Fibroblast of skin of right biceps (primary cell): ENCODE results near the gene MEDAG.

Source experiments
- DNase-seq: peaks from one replicate; pipeline ENCODE4 v3.0.0-alpha.2; 2013

Gene MEDAG

DNA sequence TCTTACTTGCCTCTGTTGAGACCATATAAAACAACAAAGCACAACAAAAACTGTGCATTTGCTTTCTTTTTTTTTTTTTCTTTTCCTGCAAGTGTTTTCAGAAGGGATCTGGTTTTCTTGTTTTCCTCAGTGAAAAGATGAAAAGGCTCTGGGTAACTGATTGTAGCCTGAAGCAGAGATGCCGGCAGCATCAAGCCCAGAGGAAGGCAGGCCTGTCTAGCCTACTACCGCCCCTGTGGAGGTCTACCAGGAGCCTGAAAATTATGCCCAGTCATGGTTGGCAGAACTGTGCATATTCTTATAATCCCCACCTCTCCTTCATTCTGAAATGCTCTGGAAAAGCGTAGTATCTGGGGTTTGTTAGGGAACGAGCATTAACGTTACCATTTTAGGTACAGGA lies 32.6 kb upstream of the MEDAG start:
- DNase-seq: no peak

DNA sequence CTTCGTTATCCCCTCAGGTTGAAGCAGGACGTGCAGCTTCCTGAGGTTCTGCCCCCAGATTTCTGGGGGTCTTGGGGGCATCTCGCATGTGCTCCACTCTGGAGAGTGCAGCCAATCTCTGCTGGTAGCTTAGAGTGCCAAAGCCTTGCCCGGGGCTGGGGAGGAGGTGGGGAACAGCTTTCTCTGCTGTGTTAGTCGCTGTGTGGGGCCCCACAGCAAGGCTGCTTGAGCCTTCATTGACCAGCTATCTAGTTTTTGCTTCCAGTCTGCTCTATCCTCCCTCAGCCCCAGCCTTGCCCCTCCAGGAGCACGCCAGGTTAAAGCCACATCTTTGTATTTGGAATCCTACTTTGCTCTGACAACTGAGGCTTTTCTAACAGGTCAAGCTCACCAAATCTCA lies 32.0 kb upstream of the MEDAG start:
- DNase-seq: no peak

DNA sequence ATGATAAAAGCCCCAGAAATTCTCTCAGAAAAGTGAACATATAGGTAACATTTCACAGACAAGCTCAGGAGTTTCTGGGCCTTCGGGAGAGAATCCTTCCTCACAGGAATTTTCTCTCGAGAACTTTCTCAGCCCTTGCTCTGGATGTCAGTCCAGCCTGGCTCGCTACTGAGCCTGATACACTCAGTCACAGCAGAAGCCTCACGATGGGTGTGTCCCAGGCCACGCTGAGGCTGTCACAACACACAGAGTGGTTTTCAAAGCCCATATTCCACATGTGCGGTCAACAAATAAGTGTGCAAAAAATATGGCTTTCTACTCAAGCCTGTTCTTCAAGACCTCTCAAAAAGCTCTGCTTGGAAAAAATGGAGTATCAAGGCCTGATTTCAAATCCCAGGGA lies 31.5 kb upstream of the MEDAG start:
- no peak for DNase-seq

DNA sequence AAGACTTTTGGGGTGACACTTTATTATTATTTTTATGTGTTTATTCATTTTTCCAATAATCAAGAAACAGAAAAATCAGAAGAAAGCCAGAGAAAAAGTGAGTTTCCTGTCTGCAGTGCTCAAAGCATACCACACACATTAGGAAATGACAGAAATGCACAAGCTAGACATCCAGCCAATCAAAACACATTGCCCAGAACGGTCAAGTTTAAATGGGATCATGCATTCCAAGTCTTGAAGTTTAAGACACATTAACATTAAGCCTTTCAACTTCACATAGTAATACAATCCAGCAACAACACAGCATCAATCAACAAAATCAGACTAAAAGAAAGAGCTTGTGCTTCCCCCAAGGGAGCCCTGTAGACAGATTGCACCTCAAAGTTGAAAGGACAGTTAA lies 28.7 kb upstream of the MEDAG start:
- DNase-seq: peak; percentile 85

DNA sequence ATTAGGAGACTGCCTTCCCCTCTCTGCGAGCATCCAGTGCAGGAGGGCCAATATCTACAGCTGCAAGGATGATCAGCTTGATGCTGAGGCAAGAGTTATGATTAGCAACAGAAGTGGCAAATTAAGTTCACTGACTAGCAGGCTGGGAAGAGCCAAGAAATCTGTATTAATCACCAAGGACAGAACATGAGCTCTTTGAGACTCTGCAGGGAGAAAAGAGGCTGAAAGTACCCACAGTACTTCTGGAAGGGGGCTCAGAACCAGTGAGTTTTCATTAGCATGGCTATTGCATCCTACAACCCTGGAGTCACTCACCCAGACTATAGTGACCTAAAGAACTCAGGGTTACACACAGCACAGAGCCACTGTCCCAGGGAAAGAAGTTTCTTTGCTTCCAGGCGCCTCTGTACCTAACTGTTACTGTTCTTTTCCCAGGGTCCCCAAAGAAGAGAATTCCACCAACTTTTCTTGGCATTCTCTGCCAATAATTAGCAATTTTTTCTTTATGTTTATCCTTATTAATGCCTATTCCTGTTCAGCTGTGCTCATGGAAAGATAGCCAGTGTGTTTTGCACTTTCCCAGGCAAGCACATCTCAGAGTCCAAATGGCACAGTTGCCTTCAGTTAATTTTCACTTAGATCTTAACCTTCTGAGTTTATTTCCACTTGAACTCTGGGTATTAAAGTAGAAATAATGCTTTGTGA lies 25.8 kb upstream of the MEDAG start:
- DNase-seq: peak; percentile 58

DNA sequence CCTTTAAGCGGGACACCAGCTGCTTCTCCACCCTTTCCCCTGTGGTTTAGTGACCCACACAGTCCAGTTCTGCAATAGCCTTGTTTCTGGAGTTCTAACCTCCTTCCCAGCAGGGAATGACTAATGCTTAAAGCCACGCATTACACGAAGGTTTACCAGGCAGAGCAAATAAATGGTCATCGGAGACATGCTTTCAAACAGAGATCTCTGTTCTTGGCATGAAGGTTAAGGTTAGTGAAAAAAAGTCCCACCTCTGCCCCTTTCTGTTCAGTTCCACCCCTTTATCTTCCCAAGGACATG lies 25.3 kb upstream of the MEDAG start:
- peak; percentile 85 for DNase-seq

DNA sequence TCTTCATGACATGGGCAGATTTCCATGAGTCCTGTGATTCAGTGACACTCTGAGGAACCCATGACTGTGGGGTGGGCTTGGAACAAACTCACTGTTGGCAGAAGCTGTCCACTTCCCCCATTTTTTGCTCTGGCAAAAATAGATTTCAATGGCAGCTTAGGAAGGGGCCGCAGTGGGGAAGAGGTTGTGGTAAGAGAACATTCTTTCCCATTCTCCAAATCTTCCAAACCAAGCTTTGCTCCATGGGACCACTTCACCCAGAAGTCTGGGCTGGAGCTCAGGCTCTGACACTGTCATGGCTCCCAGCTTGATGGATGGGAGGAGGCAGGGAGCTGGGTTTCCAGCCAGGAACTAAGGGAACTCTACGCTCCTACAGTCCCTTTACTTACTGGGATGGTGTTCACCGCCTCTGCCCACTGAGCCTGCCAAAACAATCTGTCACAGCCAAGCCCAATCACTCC lies 24.9 kb upstream of the MEDAG start:
- no peak for DNase-seq

DNA sequence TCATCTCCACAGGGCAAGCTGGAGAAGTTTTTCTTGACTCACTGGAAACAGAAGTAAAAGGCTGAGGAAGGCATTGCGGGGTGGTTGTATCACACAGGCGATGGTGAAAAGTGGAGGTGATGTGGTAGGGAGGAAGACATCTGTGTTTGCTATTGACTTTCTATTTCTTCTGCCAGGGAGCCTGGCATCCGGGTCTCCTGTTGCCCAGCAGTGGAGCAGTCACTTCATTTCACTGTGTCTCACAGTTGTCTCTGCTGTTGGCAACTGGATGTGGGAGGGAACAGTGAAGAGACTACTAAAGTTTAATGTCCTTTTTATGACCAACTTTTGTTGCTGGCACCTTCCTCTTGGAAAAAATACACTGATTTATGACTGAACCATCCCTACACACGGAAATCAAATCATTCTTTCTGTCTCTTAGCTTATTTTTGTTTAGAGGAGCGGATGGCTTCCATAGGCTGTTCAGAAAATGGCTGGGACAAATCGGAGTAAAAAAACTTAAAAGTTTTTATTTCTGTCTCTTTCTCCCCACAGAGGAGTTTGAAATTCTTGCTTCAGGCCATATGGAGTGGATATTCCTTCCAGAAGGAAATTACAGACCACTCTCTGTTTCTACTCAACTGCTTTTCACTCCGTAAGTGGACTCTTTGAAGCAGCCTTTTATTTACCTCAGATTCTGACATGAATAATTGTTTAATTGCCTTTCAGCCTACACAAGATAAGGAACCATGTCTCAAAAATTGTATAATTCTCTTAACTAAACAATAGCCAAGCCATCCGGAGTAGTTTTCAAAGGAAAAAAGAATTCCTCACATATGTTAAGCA lies 23.8 kb upstream of the MEDAG start:
- DNase-seq: no peak

DNA sequence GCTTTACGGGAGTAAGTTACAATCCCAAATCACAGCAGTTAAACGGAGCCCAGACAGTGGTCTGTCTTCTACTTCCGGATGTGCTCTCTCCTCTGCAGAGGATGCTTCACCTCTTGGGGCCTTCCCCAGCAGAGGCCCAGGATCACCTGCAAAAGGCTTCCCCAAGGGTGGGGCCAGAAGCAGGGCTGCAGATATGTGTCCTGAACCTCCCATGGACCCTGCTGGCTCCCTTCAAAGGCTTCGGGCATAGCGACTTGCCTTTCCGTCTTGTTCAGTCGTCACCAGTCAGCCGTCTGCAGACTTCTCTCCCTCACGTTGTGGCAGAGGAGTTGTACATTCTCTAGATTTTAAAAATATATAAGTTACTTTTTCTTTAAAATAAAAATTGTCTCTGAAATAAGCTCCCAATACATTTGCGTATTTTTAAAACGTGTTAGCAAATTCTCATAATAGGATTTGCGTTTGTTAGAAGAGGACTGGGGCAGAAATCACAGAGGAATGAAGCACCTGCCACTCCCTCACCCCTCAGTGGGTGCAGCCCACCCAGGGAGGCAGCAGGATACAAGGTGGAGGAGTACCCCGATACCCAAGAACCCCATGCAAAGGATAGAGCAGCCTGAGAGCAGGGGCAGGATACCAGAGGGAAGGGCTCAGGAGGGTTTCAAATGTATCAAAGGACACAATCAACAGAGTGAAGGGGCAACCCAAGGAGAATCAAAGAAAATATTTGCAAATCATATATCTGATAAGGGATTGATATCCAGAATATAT lies 22.9 kb upstream of the MEDAG start:
- DNase-seq: no peak

DNA sequence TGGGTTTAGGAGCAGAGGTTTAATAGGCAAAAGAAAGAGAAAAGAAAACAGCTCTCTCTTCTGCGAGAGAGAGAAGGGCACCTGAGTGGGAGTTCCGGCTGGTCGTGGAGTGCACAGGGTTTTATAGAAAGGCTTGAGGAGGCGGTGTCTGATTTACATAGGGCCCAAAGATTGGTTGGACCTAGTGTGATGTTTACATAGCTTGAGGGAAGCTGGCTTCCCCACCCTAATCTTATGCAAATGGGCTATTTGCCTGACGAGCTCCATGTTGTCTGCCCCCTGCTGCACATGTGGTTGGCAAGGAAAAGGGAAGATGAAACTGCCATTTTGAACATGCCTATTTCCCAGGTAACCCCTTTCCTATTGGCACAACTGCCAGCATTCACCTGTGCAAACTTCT lies 21.5 kb upstream of the MEDAG start:
- DNase-seq: no peak

DNA sequence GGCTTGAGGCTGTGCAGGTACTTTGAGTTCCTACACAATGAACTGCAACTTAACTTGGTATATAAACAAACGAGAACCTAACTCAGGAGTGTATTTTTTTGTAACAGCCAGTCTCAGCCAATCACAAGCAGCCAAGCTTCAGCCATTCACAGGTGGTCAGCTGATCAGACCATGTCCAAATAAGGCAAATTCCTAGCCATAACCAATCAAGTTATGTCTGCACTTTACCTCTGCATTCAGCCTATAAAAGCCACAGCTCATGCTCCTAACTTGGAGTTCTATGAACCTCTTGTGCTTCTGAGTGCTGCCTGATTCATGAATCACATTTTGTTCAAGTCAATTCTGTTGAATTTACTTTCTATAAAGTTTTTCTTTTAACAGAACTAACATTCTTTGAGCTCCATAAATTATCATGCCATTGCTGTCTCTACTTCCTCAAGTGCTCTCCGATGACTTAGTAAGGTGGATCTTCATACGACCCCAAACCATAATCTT lies 16.8 kb upstream of the MEDAG start:
- no peak for DNase-seq

DNA sequence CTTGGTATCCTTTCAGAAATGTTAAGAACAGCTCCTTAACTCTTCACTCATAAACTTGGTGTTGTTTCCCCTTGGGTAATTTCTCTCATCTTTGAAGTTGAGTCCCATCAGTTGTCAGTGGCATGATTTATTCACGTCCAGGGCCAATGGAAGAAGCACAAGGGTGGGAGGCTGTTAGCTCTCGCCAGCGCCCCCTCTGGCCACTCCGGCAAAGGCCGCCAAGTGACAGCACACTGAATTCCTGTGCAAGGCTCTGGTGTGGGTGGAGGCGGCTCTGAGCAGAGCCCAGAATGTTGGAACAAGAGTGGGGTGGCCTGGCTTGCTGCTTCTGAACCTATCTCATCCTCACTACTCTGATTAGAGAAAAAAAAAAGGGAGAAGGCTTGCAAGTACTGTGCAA lies 13.1 kb upstream of the MEDAG start:
- peak; percentile 64 for DNase-seq

DNA sequence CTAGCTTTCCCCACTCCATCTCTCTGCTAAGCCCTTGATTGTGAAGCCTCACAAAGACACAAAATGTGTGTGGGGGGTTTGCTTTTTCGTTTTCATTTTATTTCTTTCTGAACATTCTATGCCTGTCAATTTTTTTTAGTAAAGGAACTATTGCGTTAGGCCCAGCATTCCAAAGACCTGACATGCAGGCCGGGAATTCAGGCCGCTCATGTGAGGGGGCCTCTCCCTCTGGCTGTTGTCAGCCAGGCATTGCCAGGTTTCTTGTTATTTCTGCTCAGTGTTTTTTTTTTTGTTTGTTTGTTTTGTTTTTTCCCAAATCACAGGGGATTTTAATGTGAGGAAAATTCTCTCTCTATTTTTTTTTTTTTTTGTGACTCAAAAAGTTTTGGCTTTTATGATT lies 10.3 kb upstream of the MEDAG start:
- DNase-seq: peak; percentile 93

DNA sequence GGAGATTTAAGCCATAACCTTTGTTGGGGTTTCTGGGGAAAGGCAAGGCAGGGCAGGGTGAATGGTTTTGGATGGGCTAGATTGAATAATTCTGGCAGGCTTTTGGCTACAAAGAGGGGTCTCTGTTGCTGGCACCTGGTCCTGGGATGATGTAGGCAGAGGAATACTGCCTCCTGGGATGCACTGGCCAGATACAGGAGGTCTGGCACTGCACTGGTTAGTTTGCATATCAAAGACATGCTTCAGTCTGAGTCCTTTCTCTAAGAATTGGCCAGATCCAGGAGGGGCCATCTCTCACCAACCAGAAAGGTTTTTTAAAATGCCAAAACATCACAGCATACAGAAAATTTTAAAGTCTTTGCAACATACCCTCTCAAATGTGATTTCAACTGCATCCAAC lies 8.0 kb upstream of the MEDAG start:
- no peak for DNase-seq

DNA sequence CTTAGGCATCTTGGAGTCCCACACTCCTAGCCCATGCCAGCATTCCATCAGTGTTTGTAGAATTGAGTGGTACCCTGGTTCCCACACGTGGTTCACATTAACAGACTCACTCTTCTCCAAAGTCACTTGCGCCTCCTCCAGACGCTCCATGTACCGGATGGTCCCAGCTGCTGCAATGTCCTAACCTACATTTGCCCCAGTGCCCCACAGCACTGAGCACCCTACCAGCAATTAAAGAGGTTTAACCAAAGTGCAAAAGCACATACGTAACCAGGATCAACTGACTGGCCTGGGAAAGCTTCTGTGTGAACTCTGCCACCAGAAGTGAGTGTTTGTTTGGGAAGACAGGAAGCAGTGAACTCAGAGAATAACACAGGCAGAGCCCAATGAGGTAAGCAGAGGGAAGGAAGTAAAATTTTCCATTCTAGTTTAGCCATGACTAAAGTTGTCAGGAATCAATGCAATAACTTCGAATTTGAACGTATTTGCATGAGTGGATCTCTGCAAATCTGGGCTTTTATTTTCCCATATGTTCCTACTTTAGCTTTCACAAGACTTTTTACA lies 7.3 kb upstream of the MEDAG start:
- peak; percentile 93 for DNase-seq

DNA sequence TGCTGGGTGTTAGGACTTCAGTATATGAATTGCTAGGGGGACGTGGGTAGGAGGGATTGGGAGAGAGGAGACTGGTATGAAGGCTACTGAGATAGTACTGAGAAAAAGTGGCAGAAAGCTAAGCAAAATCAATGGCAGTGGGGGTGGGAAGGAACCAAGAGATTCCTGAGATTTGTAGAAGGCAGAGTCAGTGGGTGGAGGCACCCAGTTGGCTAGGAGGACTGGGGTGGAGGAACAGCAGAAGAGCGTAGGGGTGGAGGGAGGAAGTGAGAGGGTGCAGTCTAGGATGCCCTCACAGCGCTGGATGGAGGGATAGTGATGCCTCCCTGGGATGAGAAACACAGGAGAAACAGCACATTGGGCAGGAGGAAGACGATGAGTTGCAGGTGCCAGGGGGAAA lies 5.6 kb upstream of the MEDAG start:
- DNase-seq: no peak

DNA sequence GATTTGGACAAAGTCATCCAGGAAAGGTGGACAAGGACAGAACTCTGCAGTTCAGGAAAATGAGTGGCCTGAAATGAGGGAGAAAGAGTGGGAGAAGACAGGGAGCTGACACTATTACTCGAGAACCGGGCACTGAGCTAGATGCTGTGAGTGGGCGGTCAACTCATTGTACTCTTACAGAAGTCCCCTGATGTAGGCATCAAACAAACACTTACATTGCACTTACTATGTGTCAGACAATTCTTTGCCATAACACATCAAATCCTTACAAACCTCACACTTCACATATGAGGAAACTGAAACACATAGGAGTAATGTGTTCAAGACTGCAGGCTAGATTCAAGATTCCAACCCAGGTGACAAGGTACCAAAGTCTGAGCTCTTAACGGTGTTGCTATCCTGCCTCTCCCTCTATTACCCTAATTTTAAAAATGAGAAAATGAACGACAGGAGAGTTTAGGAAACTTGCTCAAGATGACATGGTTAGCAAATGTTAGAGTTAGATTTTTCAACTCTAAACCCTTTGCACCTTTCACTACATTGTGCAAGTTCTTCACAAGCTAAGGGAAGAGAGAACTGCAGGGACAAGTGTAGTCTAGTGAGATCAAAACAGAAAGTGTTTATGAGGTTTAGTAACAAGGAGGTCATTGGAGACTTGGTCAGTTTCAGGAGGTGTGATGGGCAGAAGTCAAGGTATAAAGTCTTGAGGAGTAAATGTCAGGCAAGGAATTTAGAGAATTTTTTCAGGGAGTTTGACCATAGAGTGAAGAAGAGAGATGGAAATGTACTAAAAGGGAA lies 4.9 kb upstream of the MEDAG start:
- no peak for DNase-seq

DNA sequence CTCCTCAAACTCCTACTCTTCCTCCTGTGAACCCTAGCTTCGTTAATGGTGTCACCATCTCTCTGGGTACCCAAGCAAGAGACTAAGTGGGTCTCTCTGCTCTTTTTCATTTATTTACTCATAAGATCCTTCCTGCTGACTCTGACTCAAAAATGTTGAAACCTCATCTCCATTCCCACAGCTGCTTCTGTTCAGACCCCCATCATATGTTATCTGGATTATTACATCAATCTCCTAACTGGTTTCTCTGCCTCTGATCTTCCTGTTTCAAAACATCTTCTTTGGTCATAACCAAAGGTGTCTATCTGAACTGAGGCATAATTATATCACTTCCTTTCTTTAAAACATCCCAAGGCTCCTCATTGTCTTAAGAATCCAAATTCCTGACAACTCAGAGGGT lies 2.0 kb upstream of the MEDAG start:
- DNase-seq: no peak

DNA sequence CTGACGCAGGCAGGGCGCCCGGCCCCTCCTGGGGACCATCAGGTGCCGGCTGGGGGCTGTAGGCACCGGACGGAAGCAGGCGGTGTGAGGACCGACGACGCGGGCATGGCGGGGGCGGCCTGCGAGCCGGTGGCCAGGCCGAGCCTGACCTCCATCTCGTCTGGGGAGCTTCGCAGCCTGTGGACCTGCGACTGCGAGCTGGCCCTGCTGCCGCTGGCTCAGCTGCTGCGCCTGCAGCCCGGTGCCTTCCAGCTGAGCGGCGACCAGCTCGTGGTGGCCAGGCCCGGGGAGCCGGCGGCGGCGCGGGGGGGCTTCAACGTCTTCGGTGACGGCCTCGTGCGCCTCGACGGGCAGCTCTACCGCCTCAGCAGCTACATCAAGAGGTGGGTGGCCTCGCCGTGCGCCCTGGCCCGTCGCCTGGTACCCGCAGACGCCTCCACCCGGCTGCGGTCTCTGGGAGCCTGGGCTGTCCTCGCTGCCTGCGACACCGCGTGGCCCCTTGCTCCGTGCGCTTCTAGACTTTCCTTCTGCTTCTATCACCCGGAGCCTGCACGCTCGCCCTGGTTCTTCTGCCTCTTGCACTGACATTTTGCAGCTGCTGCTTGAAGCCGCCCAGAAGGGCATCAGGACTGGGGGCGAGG lies 460 bp downstream of the MEDAG start:
- peak; percentile 28 for DNase-seq

DNA sequence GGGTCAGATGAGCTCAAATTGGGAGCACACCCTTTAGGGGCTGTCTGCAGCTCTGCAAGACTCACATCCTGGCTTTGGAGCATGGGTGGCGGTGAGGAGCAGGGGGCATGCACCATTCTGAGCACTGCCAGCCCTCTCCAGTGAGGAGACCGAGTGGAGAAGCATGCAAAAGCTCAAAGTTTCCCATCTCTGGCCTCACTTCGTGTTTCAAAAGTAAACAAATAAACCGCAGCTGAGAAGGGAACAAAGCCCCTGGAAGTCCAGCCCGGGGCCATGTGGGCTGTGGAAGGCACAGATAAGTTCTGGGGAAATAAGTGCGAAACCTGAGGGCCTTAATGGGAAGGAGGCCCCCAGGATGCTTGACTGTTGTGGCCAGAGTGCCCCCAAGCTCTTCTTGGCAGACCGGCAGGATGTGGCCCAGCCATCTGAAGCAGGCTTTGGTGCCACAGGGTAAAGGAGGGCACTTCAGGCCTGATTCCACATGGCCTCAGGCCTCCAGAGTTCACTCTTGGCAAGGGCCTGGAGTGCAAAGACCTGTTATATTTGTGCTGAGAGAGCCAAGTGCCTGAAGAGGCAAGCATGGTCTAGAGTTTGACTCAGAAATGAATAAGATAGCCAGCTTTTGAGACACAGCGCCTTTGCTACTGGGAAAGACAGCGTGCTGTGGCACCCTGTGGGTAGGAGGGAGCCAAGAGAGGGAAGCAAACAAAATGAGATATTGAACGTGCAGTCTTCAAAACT lies 1.2 kb downstream of the MEDAG start:
- no peak for DNase-seq

DNA sequence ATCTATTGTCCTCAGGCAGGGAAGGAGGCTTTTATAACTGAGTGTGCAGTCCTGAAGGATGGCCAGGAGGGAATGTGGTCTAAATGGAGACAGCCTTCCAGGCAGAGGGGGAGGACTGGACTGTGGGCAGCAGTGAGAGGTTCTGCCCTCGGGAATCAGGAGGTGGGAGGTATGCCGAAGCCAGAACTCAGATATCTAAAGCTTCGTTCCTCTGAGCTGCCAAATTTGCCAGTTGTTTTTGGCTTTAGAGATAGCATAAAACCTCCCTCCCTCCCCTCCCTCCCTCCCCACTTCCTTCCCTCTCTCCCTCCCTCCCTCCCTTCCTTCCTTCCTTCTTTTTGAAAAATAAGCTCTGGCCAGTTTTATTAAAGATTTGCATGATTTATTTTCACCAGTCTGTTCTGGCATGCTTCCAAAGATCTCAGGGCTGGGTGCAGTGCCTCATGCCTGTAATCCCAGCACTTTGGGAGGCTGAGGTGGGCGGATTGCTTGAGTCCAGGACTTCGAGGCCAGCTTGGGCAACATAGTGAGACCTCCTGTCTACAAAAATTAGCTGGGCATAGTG lies 2.4 kb downstream of the MEDAG start:
- DNase-seq: peak; percentile 47
